Measurements from ENCODE around the gene DPY30. TPM values are rescaled to one million over a fixed set of nuclear protein-coding genes. Genes with fewer than 3 reads are reported as not detected.
A peak's percentile ranks its signal among the peaks of the same experiment; 100 is the strongest.

Gene DPY30
- 81.9 TPM for polyA plus RNA-seq (2012; ENCODE audit: insufficient read length, low read depth)

- peak; percentile 94 for TF ChIP-seq TAF1 (IDR thresholded peaks at IDR 0.05; ENCODE audit: borderline replicate concordance, insufficient read depth, low read length)
- TF ChIP-seq SIN3A (IDR thresholded peaks at IDR 0.05; ENCODE audit: borderline replicate concordance, insufficient read depth, low read length) = no peak; the same call in 1 of the 2 replicates
- TF ChIP-seq, protein P1, sequence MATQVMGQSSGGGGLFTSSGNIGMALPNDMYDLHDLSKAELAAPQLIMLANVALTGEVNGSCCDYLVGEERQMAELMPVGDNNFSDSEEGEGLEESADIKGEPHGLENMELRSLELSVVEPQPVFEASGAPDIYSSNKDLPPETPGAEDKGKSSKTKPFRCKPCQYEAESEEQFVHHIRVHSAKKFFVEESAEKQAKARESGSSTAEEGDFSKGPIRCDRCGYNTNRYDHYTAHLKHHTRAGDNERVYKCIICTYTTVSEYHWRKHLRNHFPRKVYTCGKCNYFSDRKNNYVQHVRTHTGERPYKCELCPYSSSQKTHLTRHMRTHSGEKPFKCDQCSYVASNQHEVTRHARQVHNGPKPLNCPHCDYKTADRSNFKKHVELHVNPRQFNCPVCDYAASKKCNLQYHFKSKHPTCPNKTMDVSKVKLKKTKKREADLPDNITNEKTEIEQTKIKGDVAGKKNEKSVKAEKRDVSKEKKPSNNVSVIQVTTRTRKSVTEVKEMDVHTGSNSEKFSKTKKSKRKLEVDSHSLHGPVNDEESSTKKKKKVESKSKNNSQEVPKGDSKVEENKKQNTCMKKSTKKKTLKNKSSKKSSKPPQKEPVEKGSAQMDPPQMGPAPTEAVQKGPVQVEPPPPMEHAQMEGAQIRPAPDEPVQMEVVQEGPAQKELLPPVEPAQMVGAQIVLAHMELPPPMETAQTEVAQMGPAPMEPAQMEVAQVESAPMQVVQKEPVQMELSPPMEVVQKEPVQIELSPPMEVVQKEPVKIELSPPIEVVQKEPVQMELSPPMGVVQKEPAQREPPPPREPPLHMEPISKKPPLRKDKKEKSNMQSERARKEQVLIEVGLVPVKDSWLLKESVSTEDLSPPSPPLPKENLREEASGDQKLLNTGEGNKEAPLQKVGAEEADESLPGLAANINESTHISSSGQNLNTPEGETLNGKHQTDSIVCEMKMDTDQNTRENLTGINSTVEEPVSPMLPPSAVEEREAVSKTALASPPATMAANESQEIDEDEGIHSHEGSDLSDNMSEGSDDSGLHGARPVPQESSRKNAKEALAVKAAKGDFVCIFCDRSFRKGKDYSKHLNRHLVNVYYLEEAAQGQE (IDR thresholded peaks at IDR 0.05; ENCODE audit: insufficient read depth in 1 of 2, low read depth in 2 of 2, low read length in 2 of 2) = peak in 1 of 2 experiments; percentile 4; a peak in 1 of 4 replicates
- peak; percentile 96 for TF ChIP-seq POLR2AphosphoS5 (IDR thresholded peaks at IDR 0.05; ENCODE audit: low read depth, low read length)
- TF ChIP-seq FOXP2 (optimal IDR thresholded peaks at IDR 0.05; ENCODE audit: borderline replicate concordance, extremely low read depth, extremely low read length, insufficient read depth) = peak; percentile 20
Observed at GRCh38 chr2:32039447-32040219, at the start of gene DPY30. TSS of gene DPY30 (minus strand) at chr2:32039805. CDS start at chr2:32039456, 349 bp downstream.

DNA sequence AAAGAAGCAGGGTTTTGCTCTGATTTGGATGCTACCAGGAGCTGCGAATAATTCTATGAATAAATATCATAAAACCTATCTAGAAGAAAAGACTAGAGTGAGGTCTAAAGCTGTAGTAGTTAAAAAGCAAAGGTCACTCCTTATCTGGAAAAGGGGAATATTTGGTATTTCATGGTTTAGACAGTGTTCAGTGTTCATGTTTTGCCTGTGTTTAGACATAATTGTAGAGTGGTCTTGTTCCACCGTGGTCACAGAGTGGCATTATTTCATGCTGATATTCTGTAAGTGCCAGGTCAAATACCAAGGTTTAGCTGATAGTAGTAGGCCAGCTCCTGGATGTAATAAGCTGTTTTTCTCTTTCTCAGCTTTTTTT is 34.5 kb upstream of the DPY30 start:
- TF ChIP-seq TAF1 (IDR thresholded peaks at IDR 0.05; ENCODE audit: borderline replicate concordance, insufficient read depth, low read length) (no peak), SIN3A (IDR thresholded peaks at IDR 0.05; ENCODE audit: borderline replicate concordance, insufficient read depth, low read length) (no peak)

GRCh38 chr2:32067549-32067948 is 27.9 kb upstream of the DPY30 start:
- no peak for TF ChIP-seq POLR2AphosphoS5 (IDR thresholded peaks at IDR 0.05; ENCODE audit: low read depth, low read length)
- no peak for TF ChIP-seq TAF1 (IDR thresholded peaks at IDR 0.05; ENCODE audit: borderline replicate concordance, insufficient read depth, low read length)
- TF ChIP-seq FOXP2 (optimal IDR thresholded peaks at IDR 0.05; ENCODE audit: borderline replicate concordance, extremely low read depth, extremely low read length, insufficient read depth) = no peak
- TF ChIP-seq SIN3A (IDR thresholded peaks at IDR 0.05; ENCODE audit: borderline replicate concordance, insufficient read depth, low read length) = no peak
- TF ChIP-seq, protein P1 (IDR thresholded peaks at IDR 0.05; ENCODE audit: insufficient read depth in 1 of 2, low read depth in 2 of 2, low read length in 2 of 2) = no peak

DNA sequence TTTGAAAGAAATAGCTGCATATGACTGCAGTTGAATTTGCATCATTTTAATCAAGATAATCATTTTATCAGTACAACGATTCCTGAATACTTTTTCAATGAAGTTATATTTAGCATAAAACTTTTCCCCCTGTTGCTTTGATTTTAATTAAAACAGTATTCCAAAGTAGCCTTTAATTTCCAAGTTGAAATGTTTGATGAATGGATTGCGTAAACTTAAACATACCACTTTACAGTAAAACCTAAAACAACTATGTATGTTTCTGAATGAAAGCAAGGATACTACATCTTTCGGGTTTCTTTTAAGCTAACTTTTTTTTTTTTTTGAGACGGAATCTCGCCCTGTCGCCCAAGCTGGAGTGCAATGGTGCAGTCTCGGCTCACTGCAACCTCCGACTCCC is 25.1 kb upstream of the DPY30 start:
- TF ChIP-seq, protein P1 (IDR thresholded peaks at IDR 0.05; ENCODE audit: insufficient read depth in 1 of 2, low read depth in 2 of 2, low read length in 2 of 2) = no peak

DNA sequence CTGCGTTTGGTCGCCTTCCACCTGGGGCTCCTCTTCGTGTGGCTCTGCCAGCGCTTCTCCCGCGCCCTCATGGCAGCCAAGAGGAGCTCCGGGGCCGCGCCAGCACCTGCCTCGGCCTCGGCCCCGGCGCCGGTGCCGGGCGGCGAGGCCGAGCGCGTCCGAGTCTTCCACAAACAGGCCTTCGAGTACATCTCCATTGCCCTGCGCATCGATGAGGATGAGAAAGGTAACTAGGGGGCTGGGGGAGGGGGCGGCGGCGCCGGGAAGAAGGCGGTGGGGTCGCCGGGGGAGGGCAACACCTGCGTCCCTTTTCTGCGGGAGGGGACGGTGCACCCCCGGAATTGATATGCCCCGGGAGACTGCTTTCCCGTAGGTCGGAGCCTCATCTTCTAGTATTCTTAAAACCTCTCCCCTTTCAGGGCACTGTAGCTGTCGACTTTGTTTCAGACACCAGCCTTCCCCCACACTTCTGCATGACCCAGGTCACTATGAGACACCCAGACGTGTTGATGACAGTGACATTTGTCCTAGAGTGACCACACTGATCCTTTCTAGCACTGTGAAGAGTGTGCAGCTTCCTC is 24.5 kb upstream of the DPY30 start:
- TF ChIP-seq FOXP2 (optimal IDR thresholded peaks at IDR 0.05; ENCODE audit: borderline replicate concordance, extremely low read depth, extremely low read length, insufficient read depth) (no peak), POLR2AphosphoS5 (IDR thresholded peaks at IDR 0.05; ENCODE audit: low read depth, low read length) (peak; percentile 59; the same call in 1 of the 2 replicates)

DNA sequence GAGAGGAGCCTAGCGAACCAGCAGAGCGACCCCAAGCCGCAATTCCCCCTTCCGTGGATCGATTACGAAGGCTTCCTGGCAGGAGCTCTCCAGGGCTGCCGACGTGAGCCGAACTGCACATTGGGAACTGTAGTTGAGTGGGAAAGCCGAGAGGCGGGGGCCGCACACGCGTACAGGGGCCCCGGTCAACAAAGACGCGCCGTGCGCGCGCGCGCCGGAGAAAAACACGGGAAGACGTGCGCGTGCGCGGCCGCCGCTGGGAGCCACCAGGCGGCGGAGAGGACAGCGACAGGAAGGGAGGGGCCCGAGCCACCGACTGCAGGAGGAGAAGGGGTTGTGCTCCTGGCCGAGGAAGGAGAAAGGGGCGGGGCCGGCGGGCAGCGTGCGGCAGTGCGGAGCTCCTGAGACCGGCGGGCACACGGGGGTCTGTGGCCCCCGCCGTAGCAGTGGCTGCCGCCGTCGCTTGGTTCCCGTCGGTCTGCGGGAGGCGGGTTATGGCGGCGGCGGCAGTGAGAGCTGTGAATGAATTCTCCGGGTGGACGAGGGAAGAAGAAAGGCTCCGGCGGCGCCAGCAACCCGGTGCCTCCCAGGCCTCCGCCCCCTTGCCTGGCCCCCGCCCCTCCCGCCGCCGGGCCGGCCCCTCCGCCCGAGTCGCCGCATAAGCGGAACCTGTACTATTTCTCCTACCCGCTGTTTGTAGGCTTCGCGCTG is 23.9 kb upstream of the DPY30 start, which contains the start of gene SPAST:
Gene SPAST, plus strand, starts transcription at position 247 of the 711 bp plus-strand sequence. Its CDS starts 276 bp downstream, at position 523.
- TF ChIP-seq, protein P1 (IDR thresholded peaks at IDR 0.05; ENCODE audit: insufficient read depth in 1 of 2, low read depth in 2 of 2, low read length in 2 of 2) = peak; percentile 42 to 75; a peak in 3 of 4 replicates
- TF ChIP-seq SIN3A (IDR thresholded peaks at IDR 0.05; ENCODE audit: borderline replicate concordance, insufficient read depth, low read length) = no peak
- peak; percentile 60; the same call in 1 of the 2 replicates for TF ChIP-seq TAF1 (IDR thresholded peaks at IDR 0.05; ENCODE audit: borderline replicate concordance, insufficient read depth, low read length)
- peak; percentile 90 for TF ChIP-seq POLR2AphosphoS5 (IDR thresholded peaks at IDR 0.05; ENCODE audit: low read depth, low read length)
- peak; percentile 100 for TF ChIP-seq FOXP2 (optimal IDR thresholded peaks at IDR 0.05; ENCODE audit: borderline replicate concordance, extremely low read depth, extremely low read length, insufficient read depth)
